ENCODE results near the gene GULP1.

DNA sequence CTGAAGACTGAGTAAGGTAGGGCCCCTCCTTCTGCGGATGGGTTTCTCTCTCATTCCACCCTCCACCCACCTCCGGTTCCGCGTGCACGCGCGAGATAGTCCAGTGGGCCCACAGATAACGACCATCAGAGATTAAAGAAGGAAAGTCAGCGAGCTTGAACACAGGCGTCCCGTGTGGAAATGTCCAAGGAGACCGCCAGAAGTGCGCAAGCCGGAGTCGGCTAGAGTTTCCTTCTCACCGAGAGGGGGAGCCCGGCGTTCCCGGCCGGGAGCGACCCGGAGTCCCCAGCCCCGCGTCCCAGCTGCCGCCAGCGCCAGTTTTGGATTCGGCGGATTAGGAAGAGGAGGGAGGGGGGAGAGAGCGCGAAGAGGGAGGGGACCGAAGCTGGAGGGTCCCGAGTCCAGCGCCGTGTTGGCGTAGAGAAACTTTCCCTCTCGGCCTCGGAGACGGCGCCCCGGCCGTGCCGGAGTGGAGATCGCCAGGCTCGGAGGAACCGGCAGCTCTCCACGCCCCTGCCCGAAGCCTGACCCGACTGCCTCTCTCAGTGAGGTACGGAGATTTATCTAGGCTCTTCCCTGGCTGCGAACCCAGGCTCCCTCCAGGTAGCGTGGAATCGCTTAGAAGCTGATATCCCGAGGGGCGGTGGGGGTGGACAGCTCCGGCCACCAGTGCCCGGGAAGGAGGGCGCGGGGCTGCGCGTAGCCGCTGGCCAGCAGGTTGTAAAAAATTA is at the start of gene GULP1:
- TF ChIP-seq ZNF510 (CRISPR knock-in tag; IDR thresholded peaks at IDR 0.05; ENCODE audit: low read depth) (no peak), NFIC (IDR thresholded peaks at IDR 0.05; ENCODE audit: low read length) (no peak), SOX13 (IDR thresholded peaks at IDR 0.05) (no peak), SOX13 (CRISPR knock-in tag; conservative IDR thresholded peaks at IDR 0.05 in 1 of 2, IDR thresholded peaks at IDR 0.05 in 1 of 2) (no peak), MAX (IDR thresholded peaks at IDR 0.05) (no peak), GATAD2A (CRISPR knock-in tag; IDR thresholded peaks at IDR 0.05) (no peak), HDAC6 (IDR thresholded peaks at IDR 0.05; ENCODE audit: low read depth, low read length) (no peak)

Data from HepG2 (cell line).